WTC11 (cell line): Measurements from ENCODE around the gene LCA5L.
"Not testable (repeated sequence)": the region's sequence is repeated elsewhere in the genome, so short reads cannot be mapped to it uniquely, and the experiment has no call there.

Source experiments
- IRF2 ChIP-seq: sonication (generic); formaldehyde crosslinking; IDR thresholded peaks from 2 replicates; pipeline ENCODE4 v1.8.0; 2022; ENCODE audit warnings: low read depth, missing genetic modification reagents, borderline replicate concordance
- ZBTB21 ChIP-seq: sonication (generic); formaldehyde crosslinking; IDR thresholded peaks from 2 replicates; pipeline ENCODE4 v1.8.1; 2023; ENCODE audit warnings: mild to moderate bottlenecking, missing genetic modification reagents, borderline replicate concordance
- ZNF121 ChIP-seq: sonication (generic); formaldehyde crosslinking; IDR thresholded peaks from 2 replicates; pipeline ENCODE4 v1.8.0; 2023; ENCODE audit warnings: missing genetic modification reagents
- TF ChIP-seq, protein P1 (sequence below): fragments of 250-450 bp; sonication (Bioruptor Pico); conservative IDR thresholded peaks from 2 replicates; pipeline ENCODE4 v1.9.0; 2021; ENCODE audit warnings: mild to moderate bottlenecking
- TF ChIP-seq, protein P2 (sequence below): fragments of 200-600 bp; IDR thresholded peaks from 2 replicates; pipeline ENCODE4 v1.8.0; 2022; ENCODE audit warnings: antibody characterized with exemption
- TF ChIP-seq, protein P3 (sequence below): fragments of 250-450 bp; sonication (Bioruptor Pico); IDR thresholded peaks from 2 replicates; pipeline ENCODE4 v2.1.2; 2022; ENCODE audit warnings: mild to moderate bottlenecking, moderate library complexity
- TF ChIP-seq, protein P4 (sequence below): sonication (generic); formaldehyde crosslinking; IDR thresholded peaks from 2 replicates; pipeline ENCODE4 v1.8.0; 2022; ENCODE audit warnings: mild to moderate bottlenecking, missing genetic modification reagents
- TF ChIP-seq, protein P5 (sequence below): sonication (generic); formaldehyde crosslinking; IDR thresholded peaks from 2 replicates; pipeline ENCODE4 v1.8.1; 2023; ENCODE audit warnings: mild to moderate bottlenecking, missing genetic modification reagents, moderate library complexity

DNA sequence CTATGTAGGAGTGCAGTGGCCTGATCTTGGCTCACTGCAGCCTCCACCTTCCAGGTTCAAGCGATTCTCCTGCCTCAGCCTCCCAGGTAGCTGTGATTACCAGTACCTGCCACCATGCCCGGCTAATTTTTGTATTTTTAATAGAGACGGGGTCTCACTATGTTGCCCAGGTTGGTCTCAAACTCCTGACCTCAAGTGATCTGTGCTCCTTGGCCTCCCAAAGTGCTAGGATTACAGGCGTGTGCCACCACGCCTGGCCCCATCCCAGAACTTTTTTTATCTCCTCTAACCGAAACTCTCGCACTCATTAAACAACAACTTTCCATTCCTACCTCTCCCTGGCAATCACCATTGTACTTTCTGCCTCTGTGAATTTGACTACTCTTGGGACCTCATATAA is 63.5 kb downstream of the LCA5L start:
- TF ChIP-seq, protein P1, sequence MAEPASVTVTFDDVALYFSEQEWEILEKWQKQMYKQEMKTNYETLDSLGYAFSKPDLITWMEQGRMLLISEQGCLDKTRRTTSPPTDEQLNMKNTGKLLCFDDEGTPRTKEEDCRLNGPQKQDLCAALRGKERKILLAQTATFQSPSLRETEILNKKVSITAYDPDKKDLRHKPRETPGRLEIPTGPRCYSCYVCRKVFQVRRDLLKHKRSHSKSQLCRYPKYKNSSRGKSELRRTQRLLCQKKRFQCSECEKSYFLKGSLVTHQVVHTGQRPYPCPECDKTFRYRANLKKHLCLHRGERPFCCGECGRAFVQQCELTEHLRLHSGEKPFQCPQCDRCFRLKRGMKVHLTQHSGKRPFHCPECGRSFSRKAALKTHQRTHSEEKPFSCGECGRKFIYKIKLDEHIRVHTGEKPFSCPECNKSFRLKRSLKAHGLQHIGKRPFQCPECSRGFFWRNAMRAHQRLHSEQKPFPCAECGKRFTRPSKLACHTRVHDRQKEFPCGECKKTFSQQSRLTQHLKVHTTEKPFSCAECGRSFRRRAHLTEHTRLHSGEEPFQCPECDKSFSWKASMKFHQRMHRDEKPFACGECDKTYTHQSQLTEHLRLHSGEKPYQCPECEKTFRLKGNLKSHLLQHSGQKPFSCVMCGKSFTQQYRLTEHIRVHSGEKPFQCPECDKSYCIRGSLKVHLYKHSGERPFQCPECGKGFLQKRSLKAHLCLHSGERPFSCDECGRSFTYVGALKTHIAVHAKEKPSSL (CRISPR knock-in tag) = not testable (repeated sequence)
- TF ChIP-seq, protein P2, sequence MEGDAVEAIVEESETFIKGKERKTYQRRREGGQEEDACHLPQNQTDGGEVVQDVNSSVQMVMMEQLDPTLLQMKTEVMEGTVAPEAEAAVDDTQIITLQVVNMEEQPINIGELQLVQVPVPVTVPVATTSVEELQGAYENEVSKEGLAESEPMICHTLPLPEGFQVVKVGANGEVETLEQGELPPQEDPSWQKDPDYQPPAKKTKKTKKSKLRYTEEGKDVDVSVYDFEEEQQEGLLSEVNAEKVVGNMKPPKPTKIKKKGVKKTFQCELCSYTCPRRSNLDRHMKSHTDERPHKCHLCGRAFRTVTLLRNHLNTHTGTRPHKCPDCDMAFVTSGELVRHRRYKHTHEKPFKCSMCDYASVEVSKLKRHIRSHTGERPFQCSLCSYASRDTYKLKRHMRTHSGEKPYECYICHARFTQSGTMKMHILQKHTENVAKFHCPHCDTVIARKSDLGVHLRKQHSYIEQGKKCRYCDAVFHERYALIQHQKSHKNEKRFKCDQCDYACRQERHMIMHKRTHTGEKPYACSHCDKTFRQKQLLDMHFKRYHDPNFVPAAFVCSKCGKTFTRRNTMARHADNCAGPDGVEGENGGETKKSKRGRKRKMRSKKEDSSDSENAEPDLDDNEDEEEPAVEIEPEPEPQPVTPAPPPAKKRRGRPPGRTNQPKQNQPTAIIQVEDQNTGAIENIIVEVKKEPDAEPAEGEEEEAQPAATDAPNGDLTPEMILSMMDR = not testable (repeated sequence)
- TF ChIP-seq, protein P3, sequence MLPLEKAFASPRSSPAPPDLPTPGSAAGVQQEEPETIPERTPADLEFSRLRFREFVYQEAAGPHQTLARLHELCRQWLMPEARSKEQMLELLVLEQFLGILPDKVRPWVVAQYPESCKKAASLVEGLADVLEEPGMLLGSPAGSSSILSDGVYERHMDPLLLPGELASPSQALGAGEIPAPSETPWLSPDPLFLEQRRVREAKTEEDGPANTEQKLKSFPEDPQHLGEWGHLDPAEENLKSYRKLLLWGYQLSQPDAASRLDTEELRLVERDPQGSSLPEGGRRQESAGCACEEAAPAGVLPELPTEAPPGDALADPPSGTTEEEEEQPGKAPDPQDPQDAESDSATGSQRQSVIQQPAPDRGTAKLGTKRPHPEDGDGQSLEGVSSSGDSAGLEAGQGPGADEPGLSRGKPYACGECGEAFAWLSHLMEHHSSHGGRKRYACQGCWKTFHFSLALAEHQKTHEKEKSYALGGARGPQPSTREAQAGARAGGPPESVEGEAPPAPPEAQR (CRISPR knock-in tag) = not testable (repeated sequence)
- TF ChIP-seq ZNF121, IRF2, ZBTB21 (CRISPR knock-in tag): not testable (repeated sequence)
- TF ChIP-seq, protein P4, sequence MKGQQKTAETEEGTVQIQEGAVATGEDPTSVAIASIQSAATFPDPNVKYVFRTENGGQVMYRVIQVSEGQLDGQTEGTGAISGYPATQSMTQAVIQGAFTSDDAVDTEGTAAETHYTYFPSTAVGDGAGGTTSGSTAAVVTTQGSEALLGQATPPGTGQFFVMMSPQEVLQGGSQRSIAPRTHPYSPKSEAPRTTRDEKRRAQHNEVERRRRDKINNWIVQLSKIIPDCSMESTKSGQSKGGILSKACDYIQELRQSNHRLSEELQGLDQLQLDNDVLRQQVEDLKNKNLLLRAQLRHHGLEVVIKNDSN (CRISPR knock-in tag) = not testable (repeated sequence)
- TF ChIP-seq, protein P5, sequence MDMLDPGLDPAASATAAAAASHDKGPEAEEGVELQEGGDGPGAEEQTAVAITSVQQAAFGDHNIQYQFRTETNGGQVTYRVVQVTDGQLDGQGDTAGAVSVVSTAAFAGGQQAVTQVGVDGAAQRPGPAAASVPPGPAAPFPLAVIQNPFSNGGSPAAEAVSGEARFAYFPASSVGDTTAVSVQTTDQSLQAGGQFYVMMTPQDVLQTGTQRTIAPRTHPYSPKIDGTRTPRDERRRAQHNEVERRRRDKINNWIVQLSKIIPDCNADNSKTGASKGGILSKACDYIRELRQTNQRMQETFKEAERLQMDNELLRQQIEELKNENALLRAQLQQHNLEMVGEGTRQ (CRISPR knock-in tag) = not testable (repeated sequence)
